Embryonic facial prominence (tissue), 1 donor: ENCODE measurements around the gene RAC2.

Experiments
- DNase-seq: peaks from one replicate; pipeline ENCODE4 v3.0.0-alpha.2; 2016; ENCODE audit errors: extremely low spot score

Gene RAC2

DNA sequence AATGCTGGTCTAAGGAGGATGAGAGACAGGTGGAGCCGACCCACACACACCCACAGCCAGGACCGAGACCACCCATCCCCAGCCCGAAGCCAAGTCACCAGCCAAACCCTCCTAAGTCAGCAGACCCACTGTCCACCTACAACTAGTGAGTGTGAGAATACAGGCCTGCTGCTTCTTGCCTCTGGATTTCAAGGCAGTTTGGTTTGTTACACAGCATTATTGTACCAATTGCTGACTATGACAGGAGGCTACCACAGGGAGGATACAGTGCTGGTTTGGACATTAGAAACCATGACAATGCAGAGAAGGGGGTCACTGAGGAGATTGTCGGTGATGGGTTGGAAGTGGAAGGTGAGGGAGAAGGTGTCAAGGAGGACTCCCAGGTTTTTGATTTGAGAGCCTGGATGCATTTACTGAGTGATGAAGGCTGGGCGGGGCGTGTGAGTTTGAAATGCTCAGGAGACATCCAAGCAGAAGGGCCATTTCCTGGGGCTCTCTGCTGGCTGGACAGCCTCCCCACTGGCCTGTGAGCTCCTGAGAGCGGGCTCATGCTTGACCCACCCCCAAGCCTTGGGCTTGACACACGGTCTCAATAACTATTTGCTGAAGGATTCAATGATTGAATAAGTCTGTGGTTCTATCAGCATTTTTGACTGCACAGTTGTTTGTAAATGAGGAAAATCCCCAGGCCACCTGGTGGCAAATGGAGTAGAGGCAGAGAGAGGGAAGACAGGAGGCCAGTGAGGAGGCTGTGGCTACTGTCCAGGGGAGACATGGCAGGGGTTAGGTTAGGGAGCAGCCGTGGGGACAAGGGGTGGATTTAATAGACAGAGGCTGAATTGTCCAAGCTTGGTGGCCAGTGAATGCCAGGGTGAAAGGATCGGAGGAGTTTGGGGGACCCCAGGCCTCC lies 22.4 kb downstream of the RAC2 start:
- DNase-seq: no peak

DNA sequence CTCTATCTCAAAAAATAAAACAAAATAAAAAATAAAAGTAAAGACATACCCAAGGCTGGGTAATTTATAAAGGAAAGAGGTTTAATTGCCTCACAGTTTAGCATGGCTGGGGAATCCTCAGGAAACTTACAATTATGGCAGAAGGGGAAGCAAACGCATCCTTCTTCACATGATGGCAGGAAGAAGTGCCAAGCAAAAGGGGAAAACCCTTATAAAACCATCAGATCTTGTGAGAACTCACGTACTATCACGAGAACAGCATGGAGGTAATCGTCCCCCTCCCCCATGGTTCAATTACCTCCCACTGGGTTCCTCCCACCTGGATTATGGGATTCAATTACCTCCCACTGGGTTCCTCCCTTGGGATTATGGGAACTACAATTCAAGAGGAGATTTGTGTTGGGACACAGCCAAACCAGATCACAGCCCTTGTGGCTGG lies 23.5 kb downstream of the RAC2 start:
- DNase-seq: no peak

DNA sequence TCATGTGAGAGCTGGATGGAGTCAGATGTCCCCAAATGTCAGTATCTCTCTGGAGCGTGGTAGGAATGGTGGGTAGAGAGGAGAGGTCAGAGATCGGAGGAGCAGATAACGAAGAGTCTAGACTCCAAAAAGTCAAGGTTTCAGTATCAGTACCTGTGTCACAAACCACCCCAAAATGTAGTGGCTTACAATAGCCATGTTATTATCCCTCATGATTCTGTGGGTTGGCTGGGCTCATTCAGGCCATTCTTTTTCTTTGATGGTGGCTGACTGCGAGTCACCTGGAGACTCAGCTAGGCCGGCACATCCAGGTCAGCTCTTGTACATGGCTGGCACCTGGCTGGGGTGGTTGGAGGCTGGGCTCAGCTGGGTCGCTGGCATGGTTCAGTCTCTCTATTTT lies 24.5 kb downstream of the RAC2 start:
- no peak for DNase-seq

DNA sequence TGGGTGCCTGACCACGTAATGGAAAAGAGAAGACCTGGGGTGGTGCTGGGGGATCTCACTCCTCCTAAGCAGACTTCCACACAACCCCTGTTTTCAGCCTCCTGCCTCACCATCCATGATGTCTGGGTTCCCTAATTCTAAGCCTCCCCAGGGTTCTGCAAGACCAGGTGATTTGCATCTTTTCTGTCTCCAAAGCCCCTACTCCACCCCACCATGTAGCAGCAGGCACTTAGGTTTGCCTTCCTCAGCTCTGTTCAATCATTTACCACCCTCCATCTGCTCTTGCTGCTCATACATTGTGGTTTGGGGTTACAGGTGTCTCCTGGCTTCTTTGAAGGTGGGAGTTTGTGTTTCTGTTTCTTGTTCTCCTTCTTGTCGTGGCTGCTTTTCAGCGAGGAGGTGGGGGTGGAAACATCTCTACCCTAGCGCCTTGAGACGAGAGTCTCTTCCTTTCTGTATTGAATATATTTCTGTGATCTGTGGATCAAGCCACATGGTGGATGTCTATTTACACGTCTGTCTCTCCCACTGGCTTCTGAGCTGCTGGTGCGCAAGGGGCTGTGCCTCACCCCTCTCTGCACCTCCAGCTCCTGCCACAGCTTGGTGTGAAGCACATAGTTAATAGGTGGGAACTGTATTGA lies 25.2 kb downstream of the RAC2 start:
- DNase-seq: no peak

DNA sequence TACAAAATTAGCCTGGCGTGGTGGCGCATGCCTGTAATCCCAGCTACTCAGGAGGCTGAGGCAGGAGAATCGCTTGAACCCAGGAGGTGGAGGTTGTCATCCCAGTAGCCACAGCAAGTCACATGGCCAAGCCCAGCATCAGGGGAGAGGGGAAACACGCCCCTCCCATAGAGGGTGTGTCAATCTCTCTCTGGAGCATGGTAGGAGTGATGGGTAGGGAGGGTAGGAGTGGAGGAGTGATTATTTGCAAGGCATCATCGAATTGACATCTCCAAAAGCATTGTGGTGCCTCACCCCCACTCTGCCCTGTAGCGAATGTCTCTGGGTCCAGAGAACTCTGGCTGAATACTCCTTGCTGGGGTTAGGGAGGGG lies 25.7 kb downstream of the RAC2 start:
- no peak for DNase-seq

DNA sequence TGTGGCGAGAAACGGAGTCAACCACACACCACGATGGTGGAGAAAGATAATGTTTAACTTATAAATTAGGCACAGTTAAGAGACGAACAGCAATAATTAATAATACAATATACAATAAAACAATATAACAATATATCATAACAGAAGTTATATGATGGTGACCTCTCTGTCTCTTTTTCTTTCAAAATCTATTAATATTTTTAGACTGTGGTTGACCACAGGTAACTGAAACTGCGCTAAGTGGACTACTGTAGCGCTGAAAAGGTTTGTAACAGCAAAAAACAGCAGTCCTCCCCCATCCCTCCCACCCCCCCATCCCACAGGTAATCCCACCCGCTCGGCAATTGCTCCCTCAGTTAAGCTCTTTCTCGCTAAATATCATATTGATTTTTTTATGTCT lies 28.2 kb downstream of the RAC2 start:
- DNase-seq: no peak

DNA sequence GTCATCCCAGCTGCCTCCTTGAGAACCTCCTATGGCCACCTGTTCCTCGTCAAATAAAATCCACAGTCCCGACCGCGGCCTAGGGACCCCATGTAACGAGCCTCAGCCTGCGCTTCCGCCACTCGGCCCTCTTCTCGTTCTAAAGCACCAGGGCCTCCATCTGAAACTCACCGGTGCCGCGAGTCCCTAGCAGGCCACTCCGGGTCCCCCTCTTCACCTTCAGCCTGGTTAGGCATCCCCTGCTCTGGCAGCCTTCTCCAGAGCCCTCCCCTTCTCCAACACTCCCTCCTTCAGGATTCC lies 29.4 kb downstream of the RAC2 start:
- DNase-seq: no peak

DNA sequence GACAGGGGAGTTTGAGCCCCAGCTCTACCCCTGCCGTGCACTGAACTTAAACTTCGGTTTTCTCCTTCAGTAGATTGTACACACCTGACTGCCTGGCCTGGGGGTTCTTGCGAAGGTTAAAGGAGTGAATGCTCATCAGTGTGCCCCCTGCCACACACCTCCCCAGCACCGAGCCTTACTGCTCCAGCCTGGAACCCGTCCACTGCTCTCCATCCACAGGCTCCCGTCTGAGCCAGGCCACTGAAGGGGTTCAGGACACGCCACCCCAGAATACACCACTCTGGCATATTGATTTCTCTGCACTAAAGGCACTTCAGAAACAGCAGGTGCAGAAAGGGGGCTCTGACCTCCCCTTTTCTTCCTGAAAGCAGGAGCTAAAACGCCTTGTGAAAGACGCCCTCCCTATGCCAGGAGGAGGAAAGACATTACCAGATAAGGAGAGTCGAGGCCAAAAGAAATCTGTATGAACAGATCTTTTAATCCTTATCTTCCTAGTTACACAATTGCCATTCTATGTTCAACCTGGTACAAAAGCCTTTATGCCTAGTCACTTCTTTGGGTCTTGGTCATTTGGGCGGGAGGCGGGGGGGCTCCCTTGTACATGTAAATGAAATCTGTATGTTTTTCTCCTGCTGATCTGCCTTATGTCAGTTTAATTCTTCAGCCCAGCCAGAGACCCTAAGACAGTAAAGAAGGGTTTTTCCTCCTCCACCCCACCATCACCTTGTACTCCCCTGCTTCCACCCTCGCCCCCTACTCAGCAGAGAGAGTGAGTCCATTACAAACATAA lies 29.9 kb downstream of the RAC2 start:
- DNase-seq: no peak

DNA sequence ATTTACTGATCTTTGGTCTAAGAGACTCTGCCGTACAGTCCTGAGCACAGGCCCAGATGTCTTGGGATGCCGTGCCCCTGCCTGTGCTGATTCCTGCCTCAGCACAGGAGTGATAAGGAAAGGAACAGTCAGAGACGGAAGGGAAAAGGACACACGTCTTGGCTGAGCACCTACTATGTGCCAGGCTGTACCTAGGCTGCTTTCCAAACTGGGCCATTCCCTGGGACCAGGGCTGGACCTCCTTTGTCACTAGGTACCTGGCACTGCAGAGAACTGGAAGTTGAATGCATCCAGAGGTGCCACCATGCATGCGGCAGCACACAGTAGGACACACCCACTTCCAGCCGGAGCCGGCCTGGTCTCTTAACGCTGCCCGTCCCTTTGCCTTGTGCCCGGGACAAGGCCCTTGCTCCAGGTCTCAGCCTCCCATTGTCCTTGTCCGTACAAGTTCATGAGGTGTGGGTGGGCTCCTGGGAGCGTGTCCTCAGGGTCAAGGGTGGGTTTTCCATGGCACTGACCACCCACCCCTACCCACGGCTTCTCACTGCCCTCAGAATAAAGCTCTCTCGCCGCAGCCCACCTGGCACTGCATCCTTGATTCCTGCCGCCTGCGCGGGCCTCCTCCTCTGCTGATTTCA lies 30.7 kb downstream of the RAC2 start:
- no peak for DNase-seq

DNA sequence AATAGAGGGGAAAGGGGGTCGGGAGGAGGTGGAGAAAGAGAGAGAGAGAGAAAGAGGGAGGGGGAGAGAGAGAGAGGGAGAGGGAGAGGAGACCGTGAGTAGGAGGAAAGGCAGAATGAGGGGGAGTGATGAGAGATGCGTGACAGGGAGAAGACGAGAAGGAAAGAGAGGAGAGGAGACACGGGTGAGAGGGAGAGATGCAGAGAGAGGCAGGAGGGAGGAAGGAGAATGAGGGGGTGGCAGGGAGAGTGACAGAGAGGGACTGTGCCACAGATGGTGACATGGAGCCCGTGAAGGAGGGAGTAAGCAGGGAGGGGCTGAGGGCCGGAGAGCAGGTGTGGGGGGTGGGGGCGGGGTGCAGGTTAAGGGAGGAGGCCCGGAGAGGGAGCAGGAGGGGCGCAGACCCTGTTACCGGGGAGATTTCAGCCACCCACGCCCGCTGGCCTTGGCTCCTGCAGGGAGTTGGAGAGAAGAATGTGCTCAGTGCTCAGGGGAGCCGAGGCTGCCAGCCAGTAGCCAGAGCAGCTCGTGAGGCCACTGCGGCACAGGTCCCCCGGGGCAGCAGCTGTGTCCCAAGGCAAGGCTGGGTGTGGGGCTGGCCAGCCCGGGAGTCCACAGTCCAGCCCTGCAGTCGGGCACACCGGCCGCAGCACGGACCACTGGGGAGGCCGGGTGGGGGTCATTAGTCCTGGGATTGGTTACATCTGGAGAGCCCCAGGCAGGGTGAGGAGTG lies 31.7 kb downstream of the RAC2 start, which contains the start of gene SSTR3:
TSS of gene SSTR3 (minus strand) at position 304 of the 733 bp plus-strand sequence. CDS start 4,674 bp downstream, outside the sequence.
- peak; percentile 32 for DNase-seq

DNA sequence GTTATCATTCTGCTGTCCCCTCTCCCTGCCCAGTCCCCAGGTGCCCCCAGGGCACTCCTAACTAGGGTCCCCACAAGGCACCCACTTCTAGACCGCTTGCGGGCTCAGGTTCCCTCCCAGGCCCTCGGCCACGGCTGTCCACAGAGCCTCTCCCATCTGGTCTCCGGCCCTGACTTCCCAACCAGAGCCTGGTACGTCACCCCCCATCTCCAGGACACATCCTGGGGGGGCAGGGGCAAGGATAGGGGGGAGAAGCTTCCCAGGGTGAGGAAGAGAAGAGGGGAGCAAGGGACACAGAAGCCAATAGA lies 32.2 kb downstream of the RAC2 start:
- DNase-seq: no peak

DNA sequence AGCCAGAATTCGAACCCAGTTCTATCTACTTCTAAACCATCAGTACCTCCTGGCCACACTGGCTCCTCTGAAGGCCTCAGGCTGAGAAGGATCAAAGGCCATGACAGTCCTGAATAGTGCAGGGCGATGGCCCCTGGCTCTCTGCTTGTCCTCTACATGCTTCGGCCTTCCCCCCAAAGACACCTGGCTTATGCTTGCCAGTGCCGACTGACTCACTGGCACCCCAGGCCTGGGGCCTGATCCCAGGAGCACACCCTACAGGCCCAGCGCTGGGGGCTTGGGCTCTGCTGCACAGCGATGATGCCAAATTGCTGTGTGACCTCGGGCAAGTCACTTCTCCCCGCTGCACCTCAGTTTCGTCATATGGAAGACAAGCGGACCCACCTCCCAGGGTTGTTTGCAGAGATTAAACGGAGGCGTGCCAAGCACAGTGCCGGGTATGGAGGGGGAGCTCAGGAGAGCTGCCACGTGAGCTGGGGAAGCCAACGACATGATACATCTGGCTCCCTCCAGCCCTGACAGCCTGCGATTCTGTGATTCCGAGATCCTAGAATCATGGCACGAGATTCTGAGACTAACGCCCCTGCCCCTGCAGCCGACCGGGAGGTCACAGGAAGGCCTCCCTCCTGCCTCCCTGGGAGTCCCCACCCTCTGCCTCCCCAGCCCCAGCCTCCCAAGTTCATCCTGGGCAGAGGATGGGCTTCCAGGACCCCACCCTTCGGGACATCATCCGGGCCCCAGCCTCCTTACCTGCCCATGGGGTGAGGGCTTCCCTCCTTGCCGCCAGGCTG lies 32.8 kb downstream of the RAC2 start:
- DNase-seq: no peak

DNA sequence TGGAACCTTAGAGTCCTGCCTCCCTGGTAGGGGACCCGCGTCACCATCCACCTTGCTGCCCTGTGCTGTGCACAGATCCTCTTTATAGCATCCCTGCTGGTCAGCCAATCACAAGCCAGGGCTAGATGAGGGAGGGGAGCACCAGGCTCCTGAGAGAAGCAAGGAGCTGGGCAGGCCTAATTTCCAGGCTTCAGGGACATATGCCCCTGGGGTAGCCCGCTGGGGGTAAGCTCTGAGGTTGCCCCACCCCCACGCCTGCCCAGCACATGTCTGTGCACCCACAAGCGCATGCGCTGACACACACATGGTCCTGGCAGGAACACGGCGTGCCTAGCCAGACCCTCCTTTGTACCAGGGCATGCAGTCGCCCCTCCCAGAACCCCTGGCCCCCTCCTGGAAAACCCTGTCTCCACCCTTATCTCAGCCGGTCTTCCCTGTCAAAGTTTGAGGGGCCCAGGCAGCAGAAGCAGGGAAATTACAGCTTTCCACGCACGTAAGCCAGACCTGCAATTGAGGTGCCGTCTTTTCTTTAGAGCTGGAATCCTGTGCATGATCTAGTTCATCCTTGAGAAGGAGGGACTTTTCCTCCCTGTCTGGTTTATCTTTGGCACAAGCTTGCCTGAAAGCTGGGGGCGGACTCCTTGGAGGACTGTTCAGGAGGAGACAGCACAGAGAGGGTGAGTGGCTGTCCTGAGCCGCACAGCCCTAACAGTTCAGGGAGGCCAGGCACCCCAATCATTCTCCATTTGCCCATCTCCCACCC lies 33.8 kb downstream of the RAC2 start:
- DNase-seq: no peak

DNA sequence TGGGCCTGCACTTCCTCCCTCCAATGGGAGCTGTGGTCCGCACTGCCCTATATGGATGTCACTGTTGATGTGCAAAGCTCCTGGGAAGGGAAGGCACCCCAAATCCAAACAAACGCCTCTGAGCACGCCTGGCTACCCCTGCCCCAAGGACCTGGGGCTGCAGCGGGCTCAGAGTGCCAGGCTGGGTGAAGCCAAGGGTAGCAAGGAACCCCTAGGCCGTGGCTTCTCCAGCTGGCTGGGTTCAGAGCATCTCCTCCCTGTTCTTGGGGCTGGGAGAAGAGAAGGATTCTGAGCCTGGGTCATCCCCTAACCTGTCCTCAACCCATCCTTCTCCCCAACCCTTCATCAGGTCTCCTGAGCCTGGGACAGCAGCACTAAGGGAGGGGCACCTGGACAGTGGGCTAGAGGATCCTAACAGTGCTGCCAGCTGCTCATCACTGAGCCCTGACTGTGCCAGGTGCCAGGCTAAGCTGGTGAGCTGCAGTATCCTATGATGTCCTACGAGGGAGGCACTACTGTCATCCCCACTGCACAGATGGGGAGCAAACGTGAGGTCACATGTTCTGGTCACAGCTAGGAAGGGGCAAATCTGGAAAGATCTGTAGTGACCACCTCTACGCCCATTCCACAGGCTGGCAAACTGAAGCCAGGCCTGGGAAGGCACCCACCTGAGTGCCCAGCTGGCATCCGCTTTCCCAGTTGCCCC lies 34.8 kb downstream of the RAC2 start:
- DNase-seq: no peak

DNA sequence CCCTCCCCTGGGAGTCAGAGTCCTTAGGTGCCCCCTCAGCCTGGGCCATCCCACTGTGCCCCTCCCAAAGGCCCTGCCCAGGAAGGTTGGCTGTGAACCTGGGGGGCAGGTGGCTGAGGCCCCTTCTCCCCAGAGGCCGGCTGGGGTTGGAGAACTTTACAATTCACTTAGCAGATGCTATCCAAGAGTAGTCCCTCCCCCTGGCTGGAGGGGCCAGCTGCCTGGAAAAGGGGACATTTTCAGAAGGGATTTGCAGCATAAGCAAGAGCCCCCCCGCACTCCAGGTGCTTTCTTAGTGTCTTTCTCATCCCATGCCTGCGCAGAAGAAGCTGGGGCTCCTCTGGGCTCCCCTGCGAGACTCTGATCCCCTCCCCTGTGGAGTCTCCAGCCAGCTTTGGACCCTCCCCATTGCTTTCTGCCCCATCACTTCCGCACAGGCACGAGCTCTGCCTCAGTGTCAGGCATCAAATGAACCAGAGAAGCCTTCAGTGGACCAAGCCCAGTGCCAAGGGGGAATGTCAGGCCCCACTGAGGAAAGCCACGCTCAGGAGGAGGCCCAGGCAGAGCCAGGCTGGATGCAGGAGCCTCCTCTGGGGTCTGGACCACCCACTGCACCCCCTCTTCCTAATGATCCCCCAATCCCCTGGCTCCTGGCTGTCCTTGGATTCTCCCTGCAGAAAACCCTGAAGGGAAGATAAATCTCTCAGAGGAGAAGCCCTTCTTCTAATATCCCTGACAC lies 35.5 kb downstream of the RAC2 start:
- DNase-seq: no peak

DNA sequence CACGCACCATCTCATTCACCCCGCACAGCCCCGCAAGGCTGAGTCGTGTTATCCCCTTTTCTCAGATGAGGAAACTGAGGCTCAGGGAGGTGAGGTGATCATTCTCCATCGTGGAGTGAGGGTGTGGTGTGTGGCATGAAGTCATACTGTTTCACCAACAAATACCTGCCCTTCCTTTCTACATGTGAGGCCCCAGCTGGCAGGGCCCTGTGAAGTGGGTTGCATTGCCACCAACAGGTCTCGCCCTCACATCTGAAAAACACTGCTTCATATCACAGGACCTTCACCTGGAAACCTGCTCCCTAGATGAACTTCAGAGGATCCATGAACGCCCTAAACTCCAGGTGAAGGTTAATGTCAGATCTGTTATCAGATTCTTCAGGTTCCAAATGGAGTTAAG lies 36.1 kb downstream of the RAC2 start:
- no peak for DNase-seq

DNA sequence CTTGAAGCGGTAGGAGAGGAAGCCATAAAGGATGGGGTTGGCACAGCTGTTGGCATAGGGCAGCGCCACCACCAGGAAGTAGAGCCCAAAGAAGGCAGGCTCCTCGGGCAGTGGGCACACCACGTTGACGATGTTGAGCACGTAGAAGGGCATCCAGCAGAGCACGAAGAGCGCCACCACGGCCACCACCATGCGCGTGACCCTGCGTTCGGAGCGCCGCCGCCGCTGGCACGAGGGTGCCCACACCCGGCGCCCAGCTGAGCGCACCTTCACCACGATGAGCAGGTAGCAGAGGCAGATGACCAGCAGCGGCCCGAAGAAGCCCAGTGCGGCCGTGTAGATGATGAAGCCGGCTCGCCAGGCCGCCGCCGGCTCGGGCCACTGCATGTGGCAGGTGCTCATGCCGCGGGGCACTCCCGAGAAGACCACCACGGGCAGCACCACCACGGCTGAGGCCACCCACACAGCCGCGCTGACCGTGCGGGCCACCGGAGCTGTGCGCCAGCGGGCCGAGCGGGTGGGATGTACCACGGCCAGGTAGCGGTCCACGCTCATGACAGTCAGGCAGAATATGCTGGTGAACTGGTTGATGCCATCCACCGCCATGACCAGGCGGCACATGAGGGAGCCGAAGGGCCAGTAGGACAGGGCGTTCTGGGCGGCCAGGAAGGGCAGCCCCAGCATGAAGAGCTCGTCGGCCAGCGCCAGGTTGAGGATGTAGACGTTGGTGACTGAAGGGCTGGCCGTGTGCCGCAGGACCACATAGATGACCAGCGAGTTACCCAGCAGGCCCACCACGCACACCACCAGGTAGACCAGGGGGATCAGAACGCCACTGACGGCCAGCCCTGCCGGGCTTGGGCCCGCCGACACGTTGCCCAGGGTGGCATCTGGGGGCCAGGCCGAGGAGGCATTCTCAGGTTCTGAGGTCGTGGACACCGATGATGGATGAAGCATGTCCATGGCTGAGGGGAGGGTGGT lies 36.9 kb downstream of the RAC2 start:
- no peak for DNase-seq
